CD4-positive, CD25-positive, alpha-beta regulatory T cell (primary cell): ENCODE data around the gene RADIL. TPM values are rescaled to one million over a fixed set of nuclear protein-coding genes. Genes with fewer than 3 reads are reported as not detected.

Source experiments
- ATAC-seq, 2 donors: fragments of 150-1000 bp; cut with Tn5 transposase; one replicate each; pipeline ENCODE4 v1.10.0; 2021; ENCODE audit warnings: low read depth in 2 of 2, moderate number of reproducible peaks in 2 of 2, moderate library complexity in 1 of 2
- DNase-seq, 3 donors: peaks; one replicate each; pipeline versions ENCODE4 v3.0.0 to v3.0.0-alpha.2; 2012 to 2022; ENCODE audit warnings: mixed read lengths in 1 of 3
- H3K27ac ChIP-seq: one replicate; pipeline ENCODE4 v1.7.0; 2013; ENCODE audit warnings: mild to moderate bottlenecking, low read length; ENCODE audit not compliant: insufficient read depth, poor library complexity, severe bottlenecking
- H3K27me3 ChIP-seq: one replicate; pipeline ENCODE4 v1.7.0; 2013; ENCODE audit warnings: low read length; ENCODE audit not compliant: control insufficient read depth, insufficient read depth
- H3K36me3 ChIP-seq: one replicate; pipeline ENCODE4 v1.7.0; 2013; ENCODE audit warnings: mild to moderate bottlenecking, low read length, moderate library complexity; ENCODE audit not compliant: control insufficient read depth, insufficient read depth
- H3K4me1 ChIP-seq: 2 replicates; pipeline ENCODE4 v1.7.0; 2013; ENCODE audit warnings: mild to moderate bottlenecking, low read length; ENCODE audit not compliant: insufficient read depth, control insufficient read depth, poor library complexity, severe bottlenecking
- H3K4me3 ChIP-seq: one replicate; pipeline ENCODE4 v1.7.0; 2013; ENCODE audit warnings: low read depth, mild to moderate bottlenecking, low read length, moderate library complexity
- H3K9me3 ChIP-seq, 2 experiments: 1 replicate in 1 of 2; 2 replicates in 1 of 2; pipeline ENCODE4 v1.7.0; 2013; ENCODE audit warnings: low read length in 2 of 2, mild to moderate bottlenecking in 1 of 2, moderate library complexity in 1 of 2; ENCODE audit not compliant: control insufficient read depth in 2 of 2
- H3K27ac Mint-ChIP-seq, 3 donors: one replicate each; pipeline ENCODE4 v1.8.0; 2020 to 2022; ENCODE audit warnings: mild to moderate bottlenecking in 3 of 3, mixed read lengths in 3 of 3, moderate library complexity in 2 of 3
- H3K27me3 Mint-ChIP-seq: one replicate; pipeline ENCODE4 v1.8.0; 2022; ENCODE audit warnings: mild to moderate bottlenecking, mixed read lengths
- H3K36me3 Mint-ChIP-seq: one replicate; pipeline ENCODE4 v1.8.0; 2020; ENCODE audit warnings: mixed read lengths
- H3K4me1 Mint-ChIP-seq, 4 donors: one replicate each; pipeline ENCODE4 v1.8.0; 2020 to 2022; ENCODE audit warnings: mixed read lengths in 4 of 4, mild to moderate bottlenecking in 1 of 4
- H3K4me3 Mint-ChIP-seq, 4 donors: one replicate each; pipeline ENCODE4 v1.8.0; 2020 to 2022; ENCODE audit warnings: mild to moderate bottlenecking in 4 of 4, mixed read lengths in 4 of 4, moderate library complexity in 3 of 4
- H3K9me3 Mint-ChIP-seq, 7 donors: one replicate each; pipeline ENCODE4 v1.8.0; 2020 to 2022; ENCODE audit warnings: mixed read lengths in 7 of 7, mild to moderate bottlenecking in 3 of 7, moderate library complexity in 2 of 7
- polyA plus RNA-seq, 4 donors: library from polyadenylated mRNA; unstranded; fragments of 300-500 nt; fragmentation: Illumina TruSeq; gene quantifications; one replicate each; pipeline ENCODE4 v1.2.3, GENCODE V29; 2021
- total RNA-seq: library from RNA; stranded (reverse); gene quantifications from one replicate; pipeline ENCODE4 v1.2.3, GENCODE V29; 2022

RADIL gene
- total and polyA plus RNA-seq, 5 donors from 2014 or later = not detected

DNA sequence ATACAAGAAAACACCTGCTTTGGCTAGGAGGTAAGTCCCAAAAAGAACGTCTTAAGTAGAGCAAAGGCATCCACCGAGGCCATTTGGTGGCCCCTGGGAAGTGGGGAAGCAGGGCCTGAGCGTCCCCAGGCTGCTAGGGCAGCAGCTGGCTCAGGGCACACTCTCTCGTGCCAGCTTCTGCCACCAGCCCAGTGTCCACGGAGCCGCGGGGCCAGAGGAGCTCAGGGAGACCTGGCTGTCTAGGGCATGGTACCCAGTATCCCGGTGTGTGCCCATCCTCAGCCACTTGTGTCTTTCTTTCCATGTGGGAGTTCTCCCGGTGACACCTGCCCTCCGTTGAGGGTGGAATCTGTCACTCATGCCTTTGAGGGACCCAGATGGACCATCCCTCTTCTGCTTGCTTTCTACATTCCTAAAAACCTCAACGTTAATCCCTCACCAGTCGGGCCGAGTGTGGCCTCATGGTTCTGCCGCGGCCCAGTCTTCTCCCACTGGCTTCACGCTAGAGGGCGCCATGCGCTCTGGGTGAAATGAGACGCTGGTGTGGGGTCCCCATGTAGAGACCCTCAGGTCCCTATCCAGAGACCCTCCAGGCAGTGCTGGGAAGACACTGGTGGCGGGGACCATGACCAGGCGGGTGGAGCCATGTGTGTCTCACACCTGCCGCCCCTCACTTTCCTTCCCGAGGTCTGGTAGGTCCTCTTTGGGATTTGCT is 117.6 kb downstream of the RADIL start:
- Histone ChIP-seq H3K4me3 (no peak overlapping the region), H3K9me3 (no peaks in the 10 kb centered on the region), H3K36me3 (peaks cover 31% of the 10 kb centered on the region), H3K27me3 (no peaks in the 10 kb centered on the region), H3K4me1 (no peaks in the 10 kb centered on the region), H3K27ac (no peak overlapping the region)
- Mint-ChIP-seq H3K27ac (no peak overlapping the region), H3K36me3 (peaks cover 11% of the 10 kb centered on the region), H3K9me3 (peaks cover 0 to 4% (median 0%) of the 10 kb centered on the region in 7 donors), H3K27me3 (no peaks in the 10 kb centered on the region), H3K4me3 (no peak overlapping the region), H3K4me1 (peaks cover 0 to 2% (median under 1%) of the 10 kb centered on the region in 4 donors)
- DNase-seq (no peak), ATAC-seq (no peak)

DNA sequence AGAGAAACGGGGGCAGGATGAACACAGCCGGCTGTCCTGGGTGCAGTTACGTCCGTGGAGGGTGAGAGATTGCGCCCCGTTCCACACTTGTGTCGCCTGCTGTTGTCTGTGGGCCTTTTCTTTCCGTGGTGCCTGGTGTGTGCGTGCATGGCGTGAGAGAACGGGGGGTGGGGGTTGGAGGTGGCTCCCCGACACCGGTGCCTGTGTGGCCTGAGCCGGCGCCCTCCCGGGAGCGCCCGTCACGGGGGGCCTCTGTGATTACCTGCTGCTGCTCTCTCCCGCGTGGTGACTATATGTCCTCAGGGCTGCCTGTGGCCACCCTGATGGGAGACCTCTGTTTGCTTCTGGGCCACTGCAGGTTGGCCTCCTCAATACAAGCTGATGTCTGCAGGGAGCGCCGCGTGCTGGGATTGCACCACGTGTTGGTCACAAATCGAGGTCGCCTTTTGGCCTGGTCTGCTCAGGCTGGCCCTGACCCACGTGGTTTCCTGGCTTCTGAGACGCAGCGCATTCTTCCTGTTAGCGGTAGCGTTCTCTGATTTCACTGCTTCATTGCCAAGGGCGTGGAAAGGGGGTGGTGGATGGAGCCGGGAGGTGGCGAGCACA is 119.0 kb downstream of the RADIL start:
- Histone ChIP-seq H3K36me3 (peaks cover 40% of the 10 kb centered on the region), H3K9me3 (no peaks in the 10 kb centered on the region), H3K4me1 (no peaks in the 10 kb centered on the region), H3K27me3 (no peaks in the 10 kb centered on the region), H3K4me3 (no peak overlapping the region), H3K27ac (no peak overlapping the region)
- DNase-seq (no peak), ATAC-seq (no peak)
- Mint-ChIP-seq H3K27ac (no peak overlapping the region), H3K27me3 (no peaks in the 10 kb centered on the region), H3K36me3 (peaks cover 20% of the 10 kb centered on the region), H3K9me3 (peaks cover 0 to 4% (median 0%) of the 10 kb centered on the region in 7 donors), H3K4me1 (peaks cover 0 to 2% (median 0%) of the 10 kb centered on the region in 4 donors), H3K4me3 (peak overlapping the region in 1 of 4 donors; percentile 44)

DNA sequence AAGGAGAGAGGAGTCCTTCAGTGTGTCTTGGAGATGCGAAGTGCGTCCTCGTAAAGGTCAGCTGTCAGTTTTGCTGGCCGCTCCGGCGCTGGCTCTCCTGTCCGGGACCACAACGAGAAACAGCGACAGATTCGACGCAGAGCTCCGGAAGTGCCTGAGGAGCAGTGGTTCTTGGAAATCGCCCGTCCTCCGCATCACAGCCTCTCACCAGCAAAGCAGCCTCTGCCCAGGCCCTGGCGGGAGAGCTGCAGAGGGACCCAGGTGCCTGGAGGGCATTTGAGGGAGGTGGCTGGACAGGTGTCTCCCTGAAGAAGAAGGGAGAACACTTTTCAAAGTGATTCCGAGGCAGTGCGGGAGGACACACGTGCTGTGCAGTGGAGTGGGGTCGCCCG is 119.7 kb downstream of the RADIL start:
- Histone ChIP-seq H3K4me1 (no peaks in the 10 kb centered on the region), H3K9me3 (no peaks in the 10 kb centered on the region), H3K4me3 (no peak overlapping the region), H3K27ac (no peak overlapping the region), H3K36me3 (peaks cover 43% of the 10 kb centered on the region), H3K27me3 (no peaks in the 10 kb centered on the region)
- no peak overlapping the region for H3K4me3 Mint-ChIP-seq
- ATAC-seq (no peak), DNase-seq (no peak)
- peaks cover 20% of the 10 kb centered on the region for H3K36me3 Mint-ChIP-seq
- H3K9me3 Mint-ChIP-seq = peaks cover 0 to 4% (median 0%) of the 10 kb centered on the region in 7 donors
- H3K4me1 Mint-ChIP-seq = peaks cover 0 to 2% (median 0%) of the 10 kb centered on the region in 4 donors
- no peak overlapping the region for H3K27ac Mint-ChIP-seq
- no peaks in the 10 kb centered on the region for H3K27me3 Mint-ChIP-seq

DNA sequence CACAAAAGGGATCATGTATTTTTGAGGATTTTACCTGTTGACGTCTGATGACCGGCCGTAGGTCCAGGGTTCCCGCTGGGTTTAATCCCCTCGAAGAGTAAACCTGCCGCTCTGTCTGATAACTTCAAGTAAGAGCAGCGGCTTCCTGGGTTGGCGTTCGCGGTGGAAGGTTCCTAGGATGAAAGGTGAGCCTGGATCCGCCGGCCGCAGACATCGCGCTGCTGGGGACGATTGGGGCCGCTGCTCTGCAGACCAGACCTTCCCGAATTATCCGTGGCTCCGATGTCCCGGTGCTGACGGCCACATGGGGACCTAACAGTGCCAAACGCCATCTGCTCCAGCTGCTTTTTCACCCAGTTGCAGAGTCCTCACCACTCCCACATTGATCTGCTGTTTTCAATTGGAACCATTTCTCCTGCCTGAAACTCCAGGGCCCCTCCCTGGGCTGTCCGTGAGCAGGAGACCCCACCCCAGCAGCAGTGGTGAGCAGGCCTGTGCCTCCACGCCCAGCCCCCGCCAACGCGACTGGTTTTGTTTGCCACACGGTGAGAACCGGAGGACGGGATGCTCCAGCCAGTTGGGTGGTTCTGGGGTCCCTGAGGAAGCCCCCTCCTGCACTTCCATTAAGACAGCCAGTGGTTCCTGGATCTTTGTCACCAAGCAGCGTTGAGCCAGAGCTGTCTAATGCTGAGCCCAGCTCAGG is 120.3 kb downstream of the RADIL start:
- Mint-ChIP-seq H3K4me1 (peaks cover 0 to 2% (median 0%) of the 10 kb centered on the region in 4 donors), H3K9me3 (peaks cover 0 to 4% (median 0%) of the 10 kb centered on the region in 7 donors), H3K36me3 (peaks cover 22% of the 10 kb centered on the region), H3K27me3 (no peaks in the 10 kb centered on the region), H3K27ac (no peak overlapping the region), H3K4me3 (no peak overlapping the region)
- ATAC-seq (no peak), DNase-seq (no peak)
- no peaks in the 10 kb centered on the region for H3K9me3 ChIP-seq
- H3K4me1 ChIP-seq = no peaks in the 10 kb centered on the region
- peaks cover 48% of the 10 kb centered on the region for H3K36me3 ChIP-seq
- no peaks in the 10 kb centered on the region for H3K27me3 ChIP-seq
- H3K4me3 ChIP-seq = no peak overlapping the region
- no peak overlapping the region for H3K27ac ChIP-seq

DNA sequence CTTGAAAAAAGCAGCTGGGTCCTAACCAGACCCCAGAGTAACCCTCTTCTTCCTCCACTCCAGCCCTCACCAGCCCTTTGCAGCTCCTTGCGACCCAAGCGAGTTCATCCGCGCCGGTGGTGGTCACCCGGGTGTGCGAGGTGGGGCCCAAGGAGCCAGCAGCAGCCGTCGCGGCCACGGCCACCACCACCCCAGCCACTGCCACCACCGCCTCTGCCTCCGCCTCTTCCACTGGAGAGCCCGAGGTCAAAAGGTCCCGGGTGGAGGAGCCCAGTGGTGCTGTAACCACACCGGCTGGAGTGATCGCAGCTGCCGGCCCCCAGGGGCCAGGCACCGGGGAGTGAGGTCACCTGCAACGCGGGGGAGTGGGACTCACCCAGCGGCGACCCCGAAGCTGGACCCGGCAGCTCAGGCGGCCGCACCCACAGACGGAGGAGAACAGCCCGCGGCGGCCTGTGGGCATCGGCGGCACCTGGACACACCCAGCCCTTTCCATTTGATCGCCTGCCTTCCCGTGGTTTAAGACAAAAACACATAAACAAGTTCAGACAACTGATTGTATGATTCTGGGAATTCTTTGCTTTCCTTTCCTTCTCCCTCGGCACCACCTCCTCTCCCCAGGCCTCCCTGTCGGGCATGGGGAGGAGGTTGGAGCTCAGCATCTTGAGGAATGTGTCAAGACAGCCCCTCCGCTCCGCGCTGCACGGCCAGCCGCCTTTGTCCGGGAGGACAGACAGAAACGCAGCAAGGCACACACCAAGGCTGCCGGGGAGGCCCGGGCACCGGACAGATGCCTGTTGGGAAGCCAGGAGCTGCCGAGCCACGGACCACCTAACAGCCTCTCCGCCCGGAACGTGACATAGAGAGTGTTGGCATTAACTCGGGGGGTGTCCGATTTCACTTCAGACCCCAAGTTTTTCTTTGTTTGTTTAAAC is 121.1 kb downstream of the RADIL start:
- Mint-ChIP-seq H3K4me1 (peaks cover 0 to 2% (median 0%) of the 10 kb centered on the region in 4 donors), H3K36me3 (peaks cover 26% of the 10 kb centered on the region), H3K9me3 (peaks cover 0 to 4% (median 0%) of the 10 kb centered on the region in 7 donors), H3K27ac (peak overlapping the region in 1 of 3 donors; percentile 25), H3K27me3 (no peaks in the 10 kb centered on the region), H3K4me3 (no peak overlapping the region)
- no peaks in the 10 kb centered on the region for H3K4me1 ChIP-seq
- no peaks in the 10 kb centered on the region for H3K9me3 ChIP-seq
- DNase-seq (no peak), ATAC-seq (no peak)
- no peak overlapping the region for H3K27ac ChIP-seq
- no peak overlapping the region for H3K4me3 ChIP-seq
- peaks cover 56% of the 10 kb centered on the region for H3K36me3 ChIP-seq
- H3K27me3 ChIP-seq = no peaks in the 10 kb centered on the region

DNA sequence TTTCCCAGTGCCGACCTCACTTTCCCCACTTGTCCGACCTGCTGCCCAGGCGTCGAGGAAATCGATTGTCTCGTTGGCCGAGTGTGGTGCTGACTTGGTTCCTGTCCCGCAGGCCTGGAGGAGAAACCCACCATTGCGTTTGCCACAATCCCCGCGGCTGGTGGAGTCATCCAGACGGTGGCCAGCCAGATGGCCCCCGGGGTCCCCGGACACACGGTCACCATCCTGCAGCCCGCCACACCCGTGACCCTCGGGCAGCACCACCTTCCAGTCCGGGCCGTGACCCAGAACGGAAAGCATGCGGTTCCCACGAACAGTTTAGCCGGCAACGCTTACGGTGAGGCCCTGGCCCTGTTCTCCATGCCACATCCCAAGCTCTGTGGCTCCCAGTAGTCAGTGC is 122.6 kb downstream of the RADIL start:
- no peak for ATAC-seq
- DNase-seq = no peak
- Histone ChIP-seq H3K36me3 (peaks cover 64% of the 10 kb centered on the region), H3K4me1 (no peaks in the 10 kb centered on the region), H3K9me3 (no peaks in the 10 kb centered on the region), H3K27ac (no peak overlapping the region), H3K4me3 (no peak overlapping the region), H3K27me3 (no peaks in the 10 kb centered on the region)
- Mint-ChIP-seq H3K4me1 (no peaks in the 10 kb centered on the region), H3K27me3 (no peaks in the 10 kb centered on the region), H3K9me3 (peaks cover 0 to 2% (median 0%) of the 10 kb centered on the region in 7 donors), H3K27ac (no peak overlapping the region), H3K36me3 (peaks cover 30% of the 10 kb centered on the region), H3K4me3 (no peak overlapping the region)

DNA sequence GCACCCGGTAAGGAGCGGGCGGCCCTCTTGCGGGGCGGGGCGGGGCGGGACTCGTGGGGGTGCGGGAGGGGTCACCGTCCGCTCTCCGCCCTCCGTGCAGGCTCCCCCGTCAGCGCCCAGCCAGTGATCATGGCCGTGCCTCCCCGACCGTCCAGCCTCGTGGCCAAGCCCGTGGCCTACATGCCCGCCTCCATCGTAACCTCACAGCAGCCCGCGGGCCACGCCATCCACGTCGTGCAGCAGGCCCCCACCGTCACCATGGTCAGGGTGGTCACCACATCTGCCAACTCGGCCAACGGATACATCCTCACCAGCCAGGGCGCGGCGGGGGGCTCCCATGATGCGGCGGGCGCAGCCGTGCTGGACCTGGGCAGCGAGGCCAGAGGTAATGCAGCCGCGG is 124.3 kb downstream of the RADIL start:
- peaks cover 78% of the 10 kb centered on the region for H3K36me3 ChIP-seq
- no peaks in the 10 kb centered on the region for H3K4me1 ChIP-seq
- H3K4me3 ChIP-seq = no peak overlapping the region
- no peaks in the 10 kb centered on the region for H3K27me3 ChIP-seq
- Mint-ChIP-seq H3K36me3 (peaks cover 33% of the 10 kb centered on the region), H3K4me3 (no peak overlapping the region), H3K4me1 (peaks cover 0 to 2% (median 0%) of the 10 kb centered on the region in 4 donors), H3K9me3 (peaks cover 0 to 2% (median 0%) of the 10 kb centered on the region in 7 donors), H3K27ac (no peak overlapping the region), H3K27me3 (no peaks in the 10 kb centered on the region)
- no peak for DNase-seq
- no peaks in the 10 kb centered on the region for H3K9me3 ChIP-seq
- no peak overlapping the region for H3K27ac ChIP-seq
- no peak for ATAC-seq
